ENCODE results near the gene ANKRD13C. TPM values are rescaled to one million over a fixed set of nuclear protein-coding genes. Genes with fewer than 3 reads are reported as not detected.

Gene ANKRD13C
- total and polyA plus RNA-seq, 4 donors: 8.7 to 52.8 (median 13.7) TPM

- Histone ChIP-seq H3K9ac (ENCODE audit: insufficient read depth in 1 of 2, low read length in 2 of 2) (no peak overlapping the region), H3K27ac (ENCODE audit: low read depth in 1 of 2, low read length in 1 of 2) (no peak overlapping the region), H3K36me3 (ENCODE audit: control insufficient read depth in 4 of 4, insufficient read depth in 4 of 4, low read length in 4 of 4) (peaks cover 2 to 9% (median 5%) of the 10 kb centered on the region in 4 donors), H3K27me3 (ENCODE audit: control insufficient read depth in 3 of 3, insufficient read depth in 3 of 3, low read length in 2 of 3) (no peaks in the 10 kb centered on the region), H3K4me3 (no peak overlapping the region), H3K9me3 (ENCODE audit: control insufficient read depth in 4 of 4, insufficient read depth in 3 of 4, low read length in 3 of 4) (no peaks in the 10 kb centered on the region), H3K4me1 (ENCODE audit: control insufficient read depth in 5 of 5, insufficient read depth in 5 of 5, low read length in 5 of 5) (peaks cover 0 to 2% (median 0%) of the 10 kb centered on the region in 5 donors)
- no peak for ATAC-seq (ENCODE audit: insufficient read depth, low FRiP score)
- no peak for DNase-seq
- no peak for TF ChIP-seq CTCF (IDR thresholded peaks at IDR 0.05; ENCODE audit: control extremely low read depth, extremely low read depth)
These were observed 18.5 kb downstream of the ANKRD13C start for GRCh38 chr1:70336050-70336449.

- no peak for DNase-seq
- no peak overlapping the region for H3K27ac ChIP-seq (ENCODE audit: low read depth in 1 of 2, low read length in 1 of 2)
- H3K4me3 ChIP-seq: no peak overlapping the region
- WGBS, 2 donors: 98% methylated on average over 9 of the region's 9 CpGs
- H3K9ac ChIP-seq (ENCODE audit: insufficient read depth in 1 of 2, low read length in 2 of 2): no peak overlapping the region
- peaks cover 2 to 11% (median 3%) of the 10 kb centered on the region in 4 donors for H3K36me3 ChIP-seq (ENCODE audit: control insufficient read depth in 4 of 4, insufficient read depth in 4 of 4, low read length in 4 of 4)
- peaks cover 0 to 2% (median 0%) of the 10 kb centered on the region in 5 donors for H3K4me1 ChIP-seq (ENCODE audit: control insufficient read depth in 5 of 5, insufficient read depth in 5 of 5, low read length in 5 of 5)
- no peaks in the 10 kb centered on the region for H3K27me3 ChIP-seq (ENCODE audit: control insufficient read depth in 3 of 3, insufficient read depth in 3 of 3, low read length in 2 of 3)
- no peak for ATAC-seq (ENCODE audit: insufficient read depth, low FRiP score)
- no peak for TF ChIP-seq CTCF (IDR thresholded peaks at IDR 0.05; ENCODE audit: control extremely low read depth, extremely low read depth)
- no peaks in the 10 kb centered on the region for H3K9me3 ChIP-seq (ENCODE audit: control insufficient read depth in 4 of 4, insufficient read depth in 3 of 4, low read length in 3 of 4)
These were observed 20.1 kb downstream of the ANKRD13C start for GRCh38 chr1:70334436-70334835.

- 94 to 97% methylated on average over 2 of the region's 2 CpGs for WGBS, 2 donors
- ATAC-seq (ENCODE audit: insufficient read depth, low FRiP score): no peak
These were observed 21.3 kb downstream of the ANKRD13C start for GRCh38 chr1:70333245-70333644.

More at GRCh38 chr1:70333245-70333644, 21.3 kb downstream of the ANKRD13C start:
- Histone ChIP-seq H3K4me1 (ENCODE audit: control insufficient read depth in 5 of 5, insufficient read depth in 5 of 5, low read length in 5 of 5) (peaks cover 0 to 2% (median 0%) of the 10 kb centered on the region in 5 donors), H3K9me3 (ENCODE audit: control insufficient read depth in 4 of 4, insufficient read depth in 3 of 4, low read length in 3 of 4) (no peaks in the 10 kb centered on the region), H3K36me3 (ENCODE audit: control insufficient read depth in 4 of 4, insufficient read depth in 4 of 4, low read length in 4 of 4) (peaks cover 0 to 11% (median 1%) of the 10 kb centered on the region in 4 donors), H3K27me3 (ENCODE audit: control insufficient read depth in 3 of 3, insufficient read depth in 3 of 3, low read length in 2 of 3) (no peaks in the 10 kb centered on the region), H3K9ac (ENCODE audit: insufficient read depth in 1 of 2, low read length in 2 of 2) (no peak overlapping the region), H3K27ac (ENCODE audit: low read depth in 1 of 2, low read length in 1 of 2) (no peak overlapping the region), H3K4me3 (no peak overlapping the region)
- TF ChIP-seq CTCF (IDR thresholded peaks at IDR 0.05; ENCODE audit: control extremely low read depth, extremely low read depth): no peak
- DNase-seq: no peak

All from lung (tissue), 12 donors.